Mucosa of descending colon (tissue), 3 donors: Measurements from ENCODE around the gene MICB. TPM values are rescaled to one million over a fixed set of nuclear protein-coding genes. Genes with fewer than 3 reads are reported as not detected.
A peak's percentile ranks its signal among the peaks of the same experiment; 100 is the strongest.

ENCODE experiments used
- ATAC-seq: fragments of 200-7000 bp; cut with Tn5 transposase; one replicate; pipeline ENCODE4 v1.9.1; 2020; ENCODE audit warnings: mild to moderate bottlenecking, moderate library complexity
- DNase-seq, 3 donors: peaks; one replicate each; pipeline ENCODE4 v3.0.0-alpha.2; 2020
- H3K36me3 ChIP-seq: fragments of 200-600 bp; one replicate; pipeline ENCODE4 v1.8.0; 2021; ENCODE audit warnings: low read depth, mild to moderate bottlenecking
- H3K4me1 ChIP-seq: fragments of 200-600 bp; one replicate; pipeline ENCODE4 v1.8.0; 2021; ENCODE audit warnings: low read depth, mild to moderate bottlenecking
- H3K4me3 ChIP-seq: fragments of 200-600 bp; one replicate; pipeline ENCODE4 v1.8.0; 2021; ENCODE audit warnings: mild to moderate bottlenecking
- H3K9me3 ChIP-seq: fragments of 200-600 bp; one replicate; pipeline ENCODE4 v1.8.0; 2021; ENCODE audit warnings: mild to moderate bottlenecking
- CTCF ChIP-seq: fragments of 200-600 bp; IDR thresholded peaks from one replicate; pipeline ENCODE4 v1.8.0; 2022; ENCODE audit warnings: antibody characterized with exemption, mild to moderate bottlenecking
- intact Hi-C, 2 donors: fragments of 100-400 bp; cut with DNase I in 1 of 2; cut with micrococcal nuclease in 1 of 2; formaldehyde crosslinking; loops; one replicate each; pipeline versions ENCODE4 v1.11.0 to v1.11.1; 2022; cut with DNase I, micrococcal nuclease
- total RNA-seq, 3 donors: library from RNA; stranded (reverse); fragmentation: NEBNext Ultra II Directional in 2 of 3; extraction: Animal tissue kit (Norgen Biotek cat#: 25700) in 2 of 3; gene quantifications; one replicate each; pipeline versions ENCODE4 v1.2.1 to v1.2.4, GENCODE V29; 2021 to 2023
- donor health status: DM: no; HTN: no; CAD: no; lungs with moderate emphysema.
- donor health status: DM: no; HTN: no; CAD: no.
- donor health status: DM: no; HTN: yes; CAD: no.

MICB gene
- total RNA-seq, 3 donors from 2014 or later = 1.3 to 4.1 (median 2.9) TPM

GRCh38 chr6:31528307-31528777 lies 30.4 kb downstream of the MICB start:
- ATAC-seq (peak; percentile 4), DNase-seq (no peak)
- Histone ChIP-seq H3K36me3 (peaks cover 11% of the 10 kb centered on the region), H3K4me1 (no peaks in the 10 kb centered on the region), H3K9me3 (no peaks in the 10 kb centered on the region), H3K4me3 (no peak overlapping the region)
- intact Hi-C loops = no loop called here
- TF ChIP-seq CTCF = no peak

DNA sequence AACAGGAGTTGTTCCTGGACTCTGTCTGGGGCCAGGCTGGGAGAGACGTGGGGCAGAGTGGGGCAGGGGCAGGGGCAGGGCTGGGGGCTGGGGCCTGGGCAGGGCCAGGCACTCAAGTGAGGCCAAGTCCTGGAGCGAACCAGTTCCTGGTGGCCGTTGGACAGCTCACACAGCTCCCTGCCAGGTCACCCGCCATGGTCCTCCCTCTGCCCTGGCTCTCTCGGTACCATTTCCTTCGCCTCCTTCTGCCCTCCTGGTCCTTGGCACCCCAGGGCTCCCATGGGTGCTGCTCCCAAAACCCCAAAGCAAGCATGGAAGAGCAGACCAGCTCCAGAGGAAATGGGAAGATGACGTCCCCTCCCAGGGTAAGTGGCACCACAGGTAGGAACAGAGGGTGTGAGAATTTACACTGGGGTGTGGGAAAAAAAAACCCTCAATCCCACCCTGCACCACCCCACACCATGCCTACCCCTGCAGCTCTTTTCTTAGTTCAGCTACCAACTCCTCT lies 30.9 kb downstream of the MICB start, which contains the start of gene MCCD1:
MCCD1 (plus strand) TSS at position 142 of the 508 bp plus-strand sequence; CDS start at position 195, 53 bp downstream.
- H3K4me3 ChIP-seq = no peak within 1 kb of the TSS
- no peak for TF ChIP-seq CTCF
- ATAC-seq (peak; percentile 32), DNase-seq (no peak)
- intact Hi-C loops = no loop called here
- no peaks in the 10 kb centered on the region for H3K4me1 ChIP-seq
- H3K36me3 ChIP-seq = peaks cover 11% of the 10 kb centered on the region
- no peaks in the 10 kb centered on the region for H3K9me3 ChIP-seq

DNA sequence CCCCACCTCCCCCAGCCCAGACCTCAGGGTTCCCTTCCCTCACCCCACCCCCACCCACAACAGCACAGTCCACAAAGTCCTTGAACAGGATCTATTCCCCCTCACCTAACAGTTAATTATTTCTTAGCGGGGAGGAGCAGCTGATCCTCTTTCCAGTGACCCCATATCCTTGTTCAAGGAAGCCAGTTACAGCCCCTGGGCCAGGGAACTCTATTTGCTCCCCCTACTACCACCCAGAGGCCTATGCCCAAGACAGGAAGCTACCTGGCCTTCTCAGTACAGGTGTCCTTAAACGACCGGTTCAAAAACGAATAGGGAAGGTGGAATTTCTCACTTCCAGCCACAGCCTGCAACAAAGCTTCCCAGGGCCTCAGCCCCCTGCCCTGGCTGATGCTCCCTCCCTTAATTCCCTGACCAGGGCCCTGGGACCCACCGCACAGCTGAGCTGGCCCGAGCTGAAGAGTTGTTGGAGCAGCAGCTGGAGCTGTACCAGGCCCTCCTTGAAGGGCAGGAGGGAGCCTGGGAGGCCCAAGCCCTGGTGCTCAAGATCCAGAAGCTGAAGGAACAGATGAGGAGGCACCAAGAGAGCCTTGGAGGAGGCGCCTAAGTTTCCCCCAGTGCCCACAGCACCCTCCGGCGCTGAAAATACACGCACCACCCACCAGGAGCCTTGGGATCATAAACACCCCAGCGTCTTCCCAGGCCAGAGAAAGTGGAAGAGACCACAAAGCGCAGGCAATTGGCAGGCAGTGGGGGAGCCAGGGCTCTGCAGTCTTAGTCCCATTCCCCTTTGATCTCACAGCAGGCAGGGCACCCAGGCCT lies 31.6 kb downstream of the MICB start:
- peak; percentile 20 for ATAC-seq

GRCh38 chr6:31530659-31531058 lies 32.7 kb downstream of the MICB start:
- TF ChIP-seq CTCF = no peak
- intact Hi-C loops = no loop called here
- H3K9me3 ChIP-seq = no peaks in the 10 kb centered on the region
- no peak overlapping the region for H3K4me3 ChIP-seq
- no peaks in the 10 kb centered on the region for H3K4me1 ChIP-seq
- peaks cover 24% of the 10 kb centered on the region for H3K36me3 ChIP-seq
- DNase-seq (no peak), ATAC-seq (no peak)

More for the DNA sequence above, 31.6 kb downstream of the MICB start:
- Histone ChIP-seq H3K4me3 (no peak overlapping the region), H3K36me3 (peaks cover 16% of the 10 kb centered on the region), H3K4me1 (no peaks in the 10 kb centered on the region), H3K9me3 (no peaks in the 10 kb centered on the region)
- no peak for TF ChIP-seq CTCF
- DNase-seq = no peak
- intact Hi-C loops = no loop called here

- intact Hi-C loops = no loop called here
- H3K9me3 ChIP-seq = no peaks in the 10 kb centered on the region
- no peaks in the 10 kb centered on the region for H3K4me1 ChIP-seq
- TF ChIP-seq CTCF = no peak
- no peak for DNase-seq
- ATAC-seq = no peak
- H3K36me3 ChIP-seq = peaks cover 24% of the 10 kb centered on the region
- no peak overlapping the region for H3K4me3 ChIP-seq
Observed at GRCh38 chr6:31531162-31531561, 33.2 kb downstream of the MICB start.
